ENCODE data around the gene ABCC11.

GRCh38 chr16:48153774-48154173, 93.6 kb downstream of the ABCC11 start:
- TF ChIP-seq CTCF (IDR thresholded peaks at IDR 0.05) (no peak), POLR2A (IDR thresholded peaks at IDR 0.05) (no peak)

All from Peyer's patch (tissue), 4 donors.